ENCODE data around the gene IRX4.

The IRX4 gene

GRCh38 chr5:1921711-1922110 is 39.0 kb upstream of the IRX4 start:
- Histone ChIP-seq H3K4me1 (ENCODE audit: control insufficient read depth, insufficient read depth, low read length) (no peaks in the 10 kb centered on the region), H3K9me3 (ENCODE audit: control insufficient read depth, low read length) (no peaks in the 10 kb centered on the region), H3K27me3 (ENCODE audit: control insufficient read depth, insufficient read depth, low read length) (no peaks in the 10 kb centered on the region), H3K4me3 (ENCODE audit: low read length) (no peak overlapping the region), H3K9ac (ENCODE audit: low read length) (no peak overlapping the region), H3K36me3 (ENCODE audit: control insufficient read depth, insufficient read depth, low read length) (no peaks in the 10 kb centered on the region)

DNA sequence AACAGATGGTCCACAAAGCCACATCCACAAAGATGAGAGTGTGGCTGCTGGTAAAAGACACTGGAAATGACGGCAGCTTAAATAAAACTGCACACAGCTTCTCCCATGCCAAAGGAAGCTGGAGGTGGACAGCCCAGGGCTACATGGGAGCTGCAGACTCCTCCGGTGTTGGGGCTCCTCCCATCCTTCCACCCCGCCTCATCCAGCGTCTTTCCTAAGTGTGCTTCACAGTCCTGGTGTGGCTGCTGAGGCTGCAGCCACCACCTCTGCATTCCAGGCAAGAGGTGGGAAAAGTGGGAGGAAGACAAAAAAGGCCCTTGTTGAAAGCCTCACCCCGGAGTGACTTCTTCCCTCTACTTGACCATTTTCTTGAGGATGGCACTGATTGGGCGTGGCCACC is 37.0 kb upstream of the IRX4 start:
- H3K9ac ChIP-seq (ENCODE audit: low read length) = no peak overlapping the region
- no peaks in the 10 kb centered on the region for H3K36me3 ChIP-seq (ENCODE audit: control insufficient read depth, insufficient read depth, low read length)
- H3K4me1 ChIP-seq (ENCODE audit: control insufficient read depth, insufficient read depth, low read length) = no peaks in the 10 kb centered on the region
- H3K27me3 ChIP-seq (ENCODE audit: control insufficient read depth, insufficient read depth, low read length) = no peaks in the 10 kb centered on the region
- H3K4me3 ChIP-seq (ENCODE audit: low read length) = no peak overlapping the region
- H3K9me3 ChIP-seq (ENCODE audit: control insufficient read depth, low read length) = no peaks in the 10 kb centered on the region

DNA sequence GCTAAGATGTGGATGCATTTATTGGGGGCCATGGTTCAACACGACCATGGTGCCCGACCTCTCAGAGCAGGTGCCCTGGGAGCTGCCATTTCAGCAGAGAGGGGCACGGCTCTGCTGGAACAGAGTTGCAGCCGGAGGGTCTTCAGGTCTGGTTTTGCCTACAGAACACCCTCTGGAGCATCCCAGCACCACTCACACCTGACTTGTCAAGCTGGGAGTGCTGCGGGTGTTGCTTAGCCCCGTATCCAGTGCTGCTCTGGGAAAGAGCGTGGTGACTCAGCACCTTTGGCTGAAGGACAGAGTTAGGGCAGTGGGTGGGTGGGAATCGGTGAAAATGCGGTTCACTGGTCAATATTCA is 36.5 kb upstream of the IRX4 start:
- no peak overlapping the region for H3K4me3 ChIP-seq (ENCODE audit: low read length)
- no peaks in the 10 kb centered on the region for H3K9me3 ChIP-seq (ENCODE audit: control insufficient read depth, low read length)
- H3K9ac ChIP-seq (ENCODE audit: low read length) = no peak overlapping the region
- no peaks in the 10 kb centered on the region for H3K27me3 ChIP-seq (ENCODE audit: control insufficient read depth, insufficient read depth, low read length)
- H3K36me3 ChIP-seq (ENCODE audit: control insufficient read depth, insufficient read depth, low read length) = no peaks in the 10 kb centered on the region
- H3K4me1 ChIP-seq (ENCODE audit: control insufficient read depth, insufficient read depth, low read length) = no peaks in the 10 kb centered on the region

GRCh38 chr5:1918488-1919208 is 35.9 kb upstream of the IRX4 start:
- H3K36me3 ChIP-seq (ENCODE audit: control insufficient read depth, insufficient read depth, low read length) = no peaks in the 10 kb centered on the region
- no peaks in the 10 kb centered on the region for H3K4me1 ChIP-seq (ENCODE audit: control insufficient read depth, insufficient read depth, low read length)
- H3K9me3 ChIP-seq (ENCODE audit: control insufficient read depth, low read length) = no peaks in the 10 kb centered on the region
- no peak overlapping the region for H3K9ac ChIP-seq (ENCODE audit: low read length)
- no peaks in the 10 kb centered on the region for H3K27me3 ChIP-seq (ENCODE audit: control insufficient read depth, insufficient read depth, low read length)
- H3K4me3 ChIP-seq (ENCODE audit: low read length) = no peak overlapping the region

DNA sequence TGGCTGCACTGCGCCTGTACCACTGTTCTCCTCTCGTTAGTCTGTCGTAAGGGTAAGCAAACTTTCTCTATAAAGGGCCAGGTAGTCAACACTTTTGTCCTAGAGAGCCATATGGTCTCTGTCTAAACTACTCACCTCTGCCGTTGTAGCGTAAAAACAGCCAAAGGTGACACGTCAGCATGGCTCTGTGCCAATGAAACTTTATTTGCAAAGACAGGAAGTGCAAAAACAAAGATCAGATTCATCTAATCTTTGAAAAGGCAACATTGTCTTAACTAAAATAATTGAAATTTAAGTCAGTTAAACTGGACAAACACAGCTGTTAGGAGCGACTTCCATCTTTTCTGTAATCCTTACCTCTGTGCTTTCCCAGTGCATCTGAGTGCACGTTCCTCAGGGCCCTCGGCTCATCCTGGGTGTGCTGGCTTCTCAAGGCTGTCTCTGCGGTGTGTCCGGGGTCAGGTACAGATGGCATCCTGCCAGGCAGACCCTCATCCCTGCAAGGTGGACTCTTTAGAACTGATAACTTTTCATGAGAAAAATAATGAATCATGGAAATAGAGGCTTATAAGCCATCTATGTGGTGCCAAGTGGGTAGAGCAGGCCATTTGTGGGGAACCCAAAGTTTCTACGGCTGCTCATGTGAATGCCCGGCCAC is 35.2 kb upstream of the IRX4 start:
- H3K9ac ChIP-seq (ENCODE audit: low read length) = no peak overlapping the region
- no peak overlapping the region for H3K4me3 ChIP-seq (ENCODE audit: low read length)
- no peaks in the 10 kb centered on the region for H3K4me1 ChIP-seq (ENCODE audit: control insufficient read depth, insufficient read depth, low read length)
- no peaks in the 10 kb centered on the region for H3K27me3 ChIP-seq (ENCODE audit: control insufficient read depth, insufficient read depth, low read length)
- no peaks in the 10 kb centered on the region for H3K36me3 ChIP-seq (ENCODE audit: control insufficient read depth, insufficient read depth, low read length)
- H3K9me3 ChIP-seq (ENCODE audit: control insufficient read depth, low read length) = no peaks in the 10 kb centered on the region

GRCh38 chr5:1916041-1917001 is 33.6 kb upstream of the IRX4 start:
- H3K4me3 ChIP-seq (ENCODE audit: low read length) = no peak overlapping the region
- H3K36me3 ChIP-seq (ENCODE audit: control insufficient read depth, insufficient read depth, low read length) = no peaks in the 10 kb centered on the region
- H3K27me3 ChIP-seq (ENCODE audit: control insufficient read depth, insufficient read depth, low read length) = no peaks in the 10 kb centered on the region
- H3K4me1 ChIP-seq (ENCODE audit: control insufficient read depth, insufficient read depth, low read length) = no peaks in the 10 kb centered on the region
- no peak overlapping the region for H3K9ac ChIP-seq (ENCODE audit: low read length)
- no peaks in the 10 kb centered on the region for H3K9me3 ChIP-seq (ENCODE audit: control insufficient read depth, low read length)

DNA sequence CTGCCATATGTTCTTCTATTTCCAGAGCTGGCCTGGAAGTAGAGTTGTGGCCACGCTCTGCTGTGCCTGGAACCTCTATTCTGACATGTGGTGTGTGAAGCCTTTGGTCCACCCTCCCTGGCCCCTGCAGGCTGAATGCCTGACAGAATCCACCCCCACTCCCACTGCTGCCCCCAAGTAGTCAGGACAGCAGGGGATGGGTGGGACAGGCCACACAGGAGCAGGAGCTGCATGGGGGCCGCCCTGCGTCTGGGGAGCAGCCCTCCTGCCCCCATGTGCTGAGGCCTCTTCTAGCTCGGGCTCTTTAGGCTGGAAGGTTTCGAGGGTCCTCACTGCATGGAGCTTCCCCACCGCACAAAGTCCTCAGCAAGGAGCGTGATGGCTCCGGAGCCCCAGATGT is 32.6 kb upstream of the IRX4 start:
- H3K4me3 ChIP-seq (ENCODE audit: low read length) = no peak overlapping the region
- H3K4me1 ChIP-seq (ENCODE audit: control insufficient read depth, insufficient read depth, low read length) = no peaks in the 10 kb centered on the region
- H3K9ac ChIP-seq (ENCODE audit: low read length) = no peak overlapping the region
- H3K36me3 ChIP-seq (ENCODE audit: control insufficient read depth, insufficient read depth, low read length) = no peaks in the 10 kb centered on the region
- H3K27me3 ChIP-seq (ENCODE audit: control insufficient read depth, insufficient read depth, low read length) = no peaks in the 10 kb centered on the region
- no peaks in the 10 kb centered on the region for H3K9me3 ChIP-seq (ENCODE audit: control insufficient read depth, low read length)

GRCh38 chr5:1914471-1914870 is 31.7 kb upstream of the IRX4 start:
- H3K4me3 ChIP-seq (ENCODE audit: low read length) = no peak overlapping the region

DNA sequence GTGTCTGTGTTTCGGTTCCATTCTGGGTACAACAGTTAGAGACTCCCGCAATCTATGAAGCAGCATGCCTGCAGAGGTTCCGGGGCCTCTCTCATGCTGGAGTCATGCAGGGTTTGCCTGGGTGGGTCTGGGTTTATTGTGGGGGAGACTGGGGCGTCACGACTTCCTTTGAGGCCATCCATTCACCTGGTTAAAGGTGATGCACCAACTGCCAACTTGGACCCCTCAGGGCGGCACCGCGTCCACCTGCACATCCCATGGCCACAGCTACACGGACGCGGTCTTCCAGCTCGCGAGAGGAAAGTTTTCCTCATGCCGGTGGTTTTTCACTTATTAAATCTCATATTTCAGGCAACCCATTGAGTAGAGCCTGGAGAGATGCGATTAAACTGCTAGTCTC is 30.9 kb upstream of the IRX4 start:
- Histone ChIP-seq H3K4me3 (ENCODE audit: low read length) (no peak overlapping the region), H3K9ac (ENCODE audit: low read length) (no peak overlapping the region), H3K27me3 (ENCODE audit: control insufficient read depth, insufficient read depth, low read length) (no peaks in the 10 kb centered on the region), H3K9me3 (ENCODE audit: control insufficient read depth, low read length) (no peaks in the 10 kb centered on the region), H3K4me1 (ENCODE audit: control insufficient read depth, insufficient read depth, low read length) (no peaks in the 10 kb centered on the region), H3K36me3 (ENCODE audit: control insufficient read depth, insufficient read depth, low read length) (no peaks in the 10 kb centered on the region)

More at GRCh38 chr5:1914471-1914870, 31.7 kb upstream of the IRX4 start:
- no peak overlapping the region for H3K9ac ChIP-seq (ENCODE audit: low read length)
- no peaks in the 10 kb centered on the region for H3K4me1 ChIP-seq (ENCODE audit: control insufficient read depth, insufficient read depth, low read length)
- no peaks in the 10 kb centered on the region for H3K36me3 ChIP-seq (ENCODE audit: control insufficient read depth, insufficient read depth, low read length)
- H3K9me3 ChIP-seq (ENCODE audit: control insufficient read depth, low read length) = no peaks in the 10 kb centered on the region
- H3K27me3 ChIP-seq (ENCODE audit: control insufficient read depth, insufficient read depth, low read length) = no peaks in the 10 kb centered on the region

DNA sequence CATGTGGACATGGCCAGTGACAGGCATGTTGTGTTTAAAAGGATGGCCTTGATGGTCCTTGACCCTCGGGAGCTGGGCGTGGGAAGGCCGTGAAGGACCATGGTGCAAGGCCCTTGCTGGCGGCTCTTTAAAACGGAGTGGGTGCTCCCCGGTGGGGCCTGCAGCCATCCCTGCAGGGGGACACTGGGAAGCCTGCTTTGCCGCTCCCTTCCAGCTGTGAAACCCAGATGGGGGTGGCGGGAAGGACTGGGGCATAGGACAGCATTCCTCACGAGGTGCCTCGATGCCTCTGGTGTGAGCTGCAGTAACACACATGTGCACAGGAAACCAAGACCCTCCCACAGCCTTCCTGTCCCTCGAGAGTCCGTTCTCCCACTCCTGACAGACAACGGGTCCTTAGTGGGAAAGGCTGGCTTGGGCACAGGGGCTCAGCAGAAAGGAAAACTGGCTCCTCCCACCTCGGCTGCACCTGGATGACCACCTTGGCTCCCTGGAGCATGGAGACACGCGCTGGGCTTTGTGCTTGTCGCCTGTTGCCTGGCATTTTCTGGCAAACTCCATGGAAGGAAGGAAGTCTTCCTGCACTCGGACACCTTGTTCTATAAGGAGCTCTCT is 30.3 kb upstream of the IRX4 start:
- Histone ChIP-seq H3K36me3 (ENCODE audit: control insufficient read depth, insufficient read depth, low read length) (no peaks in the 10 kb centered on the region), H3K4me1 (ENCODE audit: control insufficient read depth, insufficient read depth, low read length) (no peaks in the 10 kb centered on the region), H3K9me3 (ENCODE audit: control insufficient read depth, low read length) (no peaks in the 10 kb centered on the region), H3K4me3 (ENCODE audit: low read length) (no peak overlapping the region), H3K9ac (ENCODE audit: low read length) (no peak overlapping the region), H3K27me3 (ENCODE audit: control insufficient read depth, insufficient read depth, low read length) (no peaks in the 10 kb centered on the region)

DNA sequence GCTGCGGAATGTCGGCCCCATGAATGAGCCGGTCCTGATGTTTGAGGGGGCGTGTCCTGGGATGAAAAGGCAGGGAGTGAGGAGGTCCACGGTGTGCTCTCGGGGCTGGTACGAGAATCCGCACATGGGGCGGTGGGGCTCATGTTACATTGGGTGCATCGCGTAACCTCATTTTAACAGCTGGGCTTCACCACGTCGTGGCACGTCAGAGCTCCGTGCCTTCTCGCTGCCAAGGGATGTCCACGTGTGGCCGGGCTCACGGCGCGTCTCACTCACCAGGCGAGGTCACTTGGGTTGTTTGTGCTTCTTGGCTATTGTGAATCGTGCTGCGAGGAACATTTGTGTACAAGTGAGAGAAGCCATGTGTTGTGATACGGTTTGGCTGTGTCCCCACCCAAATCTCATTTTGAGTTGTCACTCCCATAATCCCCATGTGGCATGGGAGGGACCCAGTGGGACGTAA is 29.1 kb upstream of the IRX4 start:
- no peaks in the 10 kb centered on the region for H3K4me1 ChIP-seq (ENCODE audit: control insufficient read depth, insufficient read depth, low read length)
- no peaks in the 10 kb centered on the region for H3K27me3 ChIP-seq (ENCODE audit: control insufficient read depth, insufficient read depth, low read length)
- H3K36me3 ChIP-seq (ENCODE audit: control insufficient read depth, insufficient read depth, low read length) = no peaks in the 10 kb centered on the region

More for the DNA sequence above, 29.1 kb upstream of the IRX4 start:
- Histone ChIP-seq H3K4me3 (ENCODE audit: low read length) (no peak overlapping the region), H3K9ac (ENCODE audit: low read length) (no peak overlapping the region), H3K9me3 (ENCODE audit: control insufficient read depth, low read length) (no peaks in the 10 kb centered on the region)

Data from mucosa of stomach (tissue), 1 donor.